Nephron progenitor cell (in vitro differentiated cells): Measurements from ENCODE around the gene SDSL.

Source experiments
- DNase-seq: peaks from one replicate; pipeline ENCODE4 v3.0.0; 2021
- H3K27ac Mint-ChIP-seq: 2 replicates; pipeline ENCODE4 v1.8.0; 2021; ENCODE audit warnings: mild to moderate bottlenecking, moderate library complexity, mixed read lengths
- H3K27me3 Mint-ChIP-seq: 2 replicates; pipeline ENCODE4 v1.8.0; 2021; ENCODE audit warnings: mild to moderate bottlenecking, low read depth, mixed read lengths; ENCODE audit not compliant: poor library complexity
- H3K36me3 Mint-ChIP-seq: 2 replicates; pipeline ENCODE4 v1.8.0; 2021; ENCODE audit warnings: low read depth, mixed read lengths
- H3K4me1 Mint-ChIP-seq: 2 replicates; pipeline ENCODE4 v1.8.0; 2021; ENCODE audit warnings: mixed read lengths
- H3K4me3 Mint-ChIP-seq: 2 replicates; pipeline ENCODE4 v1.8.0; 2021; ENCODE audit warnings: mild to moderate bottlenecking, moderate library complexity, mixed read lengths
- H3K9me3 Mint-ChIP-seq: 2 replicates; pipeline ENCODE4 v1.8.0; 2021; ENCODE audit warnings: mild to moderate bottlenecking, moderate library complexity, mixed read lengths
- TF ChIP-seq, protein P1 (sequence below): fragments of 200-600 bp; sonication (generic); IDR thresholded peaks from 2 replicates; pipeline ENCODE4 v1.5.0; 2021; ENCODE audit warnings: antibody characterized with exemption

SDSL gene

DNA sequence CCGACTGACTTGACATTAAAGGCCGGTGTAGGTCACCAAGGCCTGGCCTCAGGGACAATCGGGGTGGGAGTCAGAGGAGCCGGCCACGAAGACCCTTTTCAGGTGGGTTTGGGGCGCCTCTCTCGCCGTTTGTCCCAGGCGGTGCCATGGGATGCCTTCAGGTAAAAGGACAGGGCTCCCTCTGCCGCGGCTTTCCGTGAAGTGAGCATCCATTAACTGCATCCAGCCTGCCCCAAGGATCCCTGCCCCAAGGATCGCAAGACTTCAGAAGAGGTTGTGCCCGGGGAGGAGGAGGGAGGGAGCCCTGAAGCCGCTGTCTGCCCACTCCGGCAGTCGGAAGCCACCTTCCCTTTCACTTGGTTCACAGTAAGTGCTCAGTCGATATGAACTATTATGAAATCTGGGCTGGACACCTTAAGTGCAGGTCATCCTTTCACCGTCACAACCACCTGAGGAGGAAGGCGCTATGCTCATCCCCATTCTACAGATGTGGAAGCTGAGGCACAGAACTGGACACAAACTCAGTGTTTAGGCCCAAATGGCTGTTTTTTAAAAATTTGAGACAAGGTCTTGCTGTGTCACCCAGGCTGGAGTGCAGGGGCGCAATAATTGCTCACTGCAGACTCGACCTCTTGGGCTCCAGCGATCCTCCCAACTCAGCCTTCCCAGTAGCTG is 19.5 kb upstream of the SDSL start:
- H3K36me3 Mint-ChIP-seq = no peaks in the 10 kb centered on the region
- H3K4me3 Mint-ChIP-seq = no peak overlapping the region
- H3K4me1 Mint-ChIP-seq = no peaks in the 10 kb centered on the region
- DNase-seq = no peak
- peaks cover 9% of the 10 kb centered on the region for H3K27me3 Mint-ChIP-seq
- no peaks in the 10 kb centered on the region for H3K9me3 Mint-ChIP-seq
- TF ChIP-seq, protein P1, sequence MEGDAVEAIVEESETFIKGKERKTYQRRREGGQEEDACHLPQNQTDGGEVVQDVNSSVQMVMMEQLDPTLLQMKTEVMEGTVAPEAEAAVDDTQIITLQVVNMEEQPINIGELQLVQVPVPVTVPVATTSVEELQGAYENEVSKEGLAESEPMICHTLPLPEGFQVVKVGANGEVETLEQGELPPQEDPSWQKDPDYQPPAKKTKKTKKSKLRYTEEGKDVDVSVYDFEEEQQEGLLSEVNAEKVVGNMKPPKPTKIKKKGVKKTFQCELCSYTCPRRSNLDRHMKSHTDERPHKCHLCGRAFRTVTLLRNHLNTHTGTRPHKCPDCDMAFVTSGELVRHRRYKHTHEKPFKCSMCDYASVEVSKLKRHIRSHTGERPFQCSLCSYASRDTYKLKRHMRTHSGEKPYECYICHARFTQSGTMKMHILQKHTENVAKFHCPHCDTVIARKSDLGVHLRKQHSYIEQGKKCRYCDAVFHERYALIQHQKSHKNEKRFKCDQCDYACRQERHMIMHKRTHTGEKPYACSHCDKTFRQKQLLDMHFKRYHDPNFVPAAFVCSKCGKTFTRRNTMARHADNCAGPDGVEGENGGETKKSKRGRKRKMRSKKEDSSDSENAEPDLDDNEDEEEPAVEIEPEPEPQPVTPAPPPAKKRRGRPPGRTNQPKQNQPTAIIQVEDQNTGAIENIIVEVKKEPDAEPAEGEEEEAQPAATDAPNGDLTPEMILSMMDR = no peak
- H3K27ac Mint-ChIP-seq = no peak overlapping the region

DNA sequence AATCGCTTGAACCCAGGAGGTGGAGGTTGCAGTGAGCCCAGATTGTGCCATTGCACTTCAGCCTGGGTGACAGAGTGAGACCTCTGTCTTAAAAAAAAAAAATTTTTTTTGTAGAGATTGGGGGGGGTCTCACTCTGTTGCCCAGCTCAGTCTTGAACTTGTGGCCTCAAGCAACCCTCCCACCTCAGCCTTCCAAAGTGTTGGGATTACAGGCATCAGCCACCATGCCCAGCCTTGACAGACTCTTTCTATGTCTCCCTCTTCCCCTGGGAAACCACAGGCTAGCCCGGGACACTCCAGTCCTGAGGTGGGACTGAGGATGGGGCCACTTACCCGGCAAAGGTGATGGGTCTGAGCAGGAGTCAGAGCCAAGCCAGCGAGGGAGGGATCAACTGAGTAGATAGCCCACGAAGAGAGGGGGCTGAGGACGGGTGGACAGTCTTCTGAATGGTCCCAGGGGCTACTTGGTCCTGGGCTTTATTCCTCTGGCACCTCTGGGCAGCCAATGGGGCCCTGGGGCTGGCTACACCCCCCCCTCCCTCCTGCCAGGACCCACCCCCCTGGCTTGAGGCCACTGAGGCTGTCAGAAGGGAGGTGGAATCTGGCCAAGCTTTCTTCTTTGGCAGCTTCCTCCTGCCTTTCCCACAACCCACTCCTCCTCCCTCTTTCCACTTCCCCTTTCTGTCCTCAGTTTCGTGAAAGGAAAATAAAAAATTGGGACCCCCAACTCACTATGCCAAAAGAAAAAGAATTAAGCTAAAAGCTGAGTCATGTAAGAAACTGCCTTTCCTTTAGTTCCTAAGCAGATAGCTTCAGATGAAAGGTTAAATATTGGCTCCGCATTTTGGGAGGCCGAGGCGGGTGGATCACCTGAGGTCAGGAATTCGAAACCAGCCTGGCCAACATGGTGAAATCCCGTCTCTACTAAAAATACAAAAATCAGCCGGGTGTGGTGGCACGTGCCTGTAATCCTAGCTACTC is 18.5 kb upstream of the SDSL start, which contains the start of gene SDS:
Gene SDS, minus strand, starts transcription at position 453 of the 981 bp plus-strand sequence. CDS start 4,179 bp downstream, outside the sequence.
- no peaks in the 10 kb centered on the region for H3K36me3 Mint-ChIP-seq
- no peak for DNase-seq
- H3K9me3 Mint-ChIP-seq = no peaks in the 10 kb centered on the region
- TF ChIP-seq, protein P1 = no peak
- H3K4me3 Mint-ChIP-seq = no peak within 1 kb of the TSS
- H3K27me3 Mint-ChIP-seq = peaks cover 14% of the 10 kb centered on the region
- H3K4me1 Mint-ChIP-seq = no peaks in the 10 kb centered on the region
- H3K27ac Mint-ChIP-seq = peak within 1 kb of the TSS; percentile 55

DNA sequence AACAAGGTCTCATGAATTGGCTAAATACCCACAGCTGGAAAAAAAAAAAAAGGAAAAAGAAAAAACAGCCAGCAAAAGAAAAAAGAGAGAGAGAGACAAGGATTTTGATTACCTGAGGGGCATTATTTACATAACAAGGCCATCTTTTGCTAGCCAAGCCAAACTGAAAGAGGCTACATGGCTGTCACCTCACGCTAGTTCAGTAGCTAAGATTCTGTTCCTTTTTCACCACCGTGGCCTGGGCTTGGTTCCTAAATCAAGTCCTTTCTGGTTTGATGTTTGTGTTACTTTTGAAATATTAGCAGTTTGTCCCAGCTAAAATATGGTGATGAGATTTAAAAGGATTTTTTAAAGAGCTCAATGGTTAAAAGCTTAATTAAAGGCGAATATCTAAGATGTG is 16.5 kb upstream of the SDSL start:
- H3K9me3 Mint-ChIP-seq = no peaks in the 10 kb centered on the region

DNA sequence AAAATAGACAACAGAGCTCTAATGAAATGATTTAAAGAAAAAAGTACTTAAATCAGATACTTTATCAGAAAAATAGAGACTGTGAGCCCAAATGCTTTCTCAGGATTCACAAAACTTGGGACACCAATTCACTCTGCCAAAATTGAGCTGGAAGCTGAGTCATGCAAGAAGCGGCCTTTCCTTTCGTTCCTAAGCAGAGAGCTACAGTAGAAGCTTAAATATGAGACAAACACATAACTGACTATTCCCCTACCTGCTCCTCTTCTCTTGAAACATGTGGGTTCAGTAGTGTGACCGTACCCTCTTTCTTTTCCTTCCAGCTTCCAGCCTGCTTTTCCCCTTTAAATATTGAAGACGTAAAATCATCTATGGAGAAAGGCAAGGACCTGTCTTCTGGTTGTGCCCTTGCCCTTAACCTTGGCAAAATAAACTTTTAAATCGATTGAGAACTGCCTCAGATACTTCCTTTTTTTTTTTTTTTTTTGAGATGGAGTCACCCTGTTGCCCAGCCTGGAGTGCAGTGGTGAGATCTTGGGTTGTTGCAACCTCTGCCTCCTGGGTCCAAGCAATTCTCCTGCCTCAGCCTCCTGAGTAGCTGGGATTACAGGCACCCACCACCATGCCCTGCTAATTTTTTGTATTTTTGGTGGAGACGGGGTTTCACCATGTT is 14.1 kb upstream of the SDSL start:
- no peaks in the 10 kb centered on the region for H3K9me3 Mint-ChIP-seq
- H3K4me3 Mint-ChIP-seq = no peak overlapping the region
- no peaks in the 10 kb centered on the region for H3K4me1 Mint-ChIP-seq
- TF ChIP-seq, protein P1 = no peak
- H3K27me3 Mint-ChIP-seq = peaks cover 38% of the 10 kb centered on the region
- DNase-seq = no peak
- H3K36me3 Mint-ChIP-seq = no peaks in the 10 kb centered on the region
- no peak overlapping the region for H3K27ac Mint-ChIP-seq

More for the DNA sequence above, 16.5 kb upstream of the SDSL start:
- Mint-ChIP-seq H3K36me3 (no peaks in the 10 kb centered on the region), H3K4me1 (no peaks in the 10 kb centered on the region), H3K27ac (no peak overlapping the region), H3K4me3 (no peak overlapping the region), H3K27me3 (peaks cover 29% of the 10 kb centered on the region)
- TF ChIP-seq, protein P1 = no peak
- no peak for DNase-seq

DNA sequence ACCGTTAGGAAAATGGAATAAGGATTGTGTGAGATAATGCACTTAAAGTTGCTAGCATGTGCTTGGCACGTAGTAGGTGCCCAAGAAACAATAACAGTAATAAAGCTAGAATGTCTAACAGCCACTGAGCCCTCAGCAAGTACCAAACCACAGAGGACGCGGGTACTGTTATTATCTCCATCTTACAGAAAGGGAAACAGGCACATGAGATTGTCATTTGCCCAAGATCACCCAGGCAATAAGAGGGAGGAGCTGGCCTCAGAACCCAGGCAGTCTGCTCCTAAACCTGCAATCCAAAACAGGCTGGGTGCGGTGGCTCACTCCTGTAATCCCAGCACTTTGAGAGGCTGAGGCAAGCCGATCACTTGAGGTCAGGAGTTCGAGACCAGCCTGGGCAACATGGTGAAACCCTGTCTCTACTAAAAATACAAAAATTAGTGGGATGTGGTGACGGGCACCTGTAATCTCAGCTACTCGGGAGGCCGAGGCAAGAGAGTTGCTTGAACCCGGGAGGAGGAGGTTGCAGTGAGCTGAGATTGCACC is 13.4 kb upstream of the SDSL start:
- Mint-ChIP-seq H3K4me3 (no peak overlapping the region), H3K36me3 (no peaks in the 10 kb centered on the region), H3K27ac (no peak overlapping the region), H3K9me3 (no peaks in the 10 kb centered on the region), H3K4me1 (no peaks in the 10 kb centered on the region), H3K27me3 (peaks cover 37% of the 10 kb centered on the region)
- TF ChIP-seq, protein P1 = no peak
- DNase-seq = no peak
